Body of pancreas (tissue), 4 donors: ENCODE data around the gene GPR65.

ENCODE experiments used
- CTCF ChIP-seq, 7 experiments: fragments of 450-650 bp in 4 of 7; fragments of 200-600 bp in 3 of 7; sonication (generic) in 3 of 7; IDR thresholded peaks; one replicate each; pipeline ENCODE4 v1.5.1; 2016 to 2019; ENCODE audit warnings: antibody characterized with exemption in 7 of 7
- POLR2A ChIP-seq, 3 donors: fragments of 450-650 bp; IDR thresholded peaks; one replicate each; pipeline ENCODE4 v1.6.1; 2016; ENCODE audit warnings: antibody characterized with exemption in 3 of 3, mild to moderate bottlenecking in 2 of 3

DNA sequence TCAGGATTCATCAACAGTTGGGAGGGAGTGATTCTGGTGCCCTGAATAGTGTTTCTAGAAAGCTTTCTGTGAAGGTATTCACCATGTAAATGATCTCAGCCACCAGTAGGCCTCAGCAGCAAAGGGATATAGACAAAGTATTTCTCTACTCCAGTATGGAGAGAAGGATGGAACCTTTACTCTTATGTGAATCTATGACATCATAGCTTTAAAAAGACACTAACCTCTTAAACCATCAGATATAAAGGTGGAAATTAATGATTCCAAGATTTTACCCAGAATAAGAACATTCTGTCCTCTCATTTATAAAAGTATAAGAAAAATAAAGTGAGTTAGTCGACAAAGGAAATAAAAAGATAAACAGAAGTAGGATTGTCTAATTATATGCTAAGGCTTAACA lies 4.6 kb downstream of the GPR65 start:
- TF ChIP-seq CTCF (IDR thresholded peaks at IDR 0.05) (no peak), POLR2A (IDR thresholded peaks at IDR 0.05) (no peak)
